Measurements from ENCODE around the gene MRPS31. TPM values are rescaled to one million over a fixed set of nuclear protein-coding genes. Genes with fewer than 3 reads are reported as not detected.
A peak's percentile ranks its signal among the peaks of the same experiment; 100 is the strongest.

Gene MRPS31
- total RNA-seq, 1 experiment from 2014 or later = 25.5 TPM

DNA sequence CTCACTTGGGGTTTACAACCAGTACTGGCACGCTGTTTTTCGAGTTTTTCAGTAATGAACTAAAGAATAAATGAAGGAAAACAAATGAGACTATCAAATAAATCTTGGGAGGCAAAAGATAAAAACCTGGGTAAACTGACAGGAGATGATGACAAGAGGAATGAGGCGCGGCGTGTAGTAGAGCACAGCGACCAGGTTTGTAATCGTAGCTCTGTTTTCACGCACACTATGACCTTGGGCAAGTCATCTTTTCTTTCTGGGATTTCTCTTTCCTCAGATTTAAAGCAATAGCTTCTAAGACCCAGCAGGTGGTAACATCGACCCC, 419 bp downstream of the MRPS31 start:
- H3K27me3 Mint-ChIP-seq (ENCODE audit: low read depth) = no peaks in the 10 kb centered on the region
- H3K27ac Mint-ChIP-seq = peak overlapping the region; percentile 97
- ChIA-PET POLR2A (no interaction called here), CTCF (no interaction called here)
- ATAC-seq (no peak), DNase-seq (ENCODE audit: low spot score) (no peak)
- peak overlapping the region; percentile 99 for H3K4me3 Mint-ChIP-seq
- H3K9me3 Mint-ChIP-seq = no peaks in the 10 kb centered on the region
- peaks cover 3% of the 10 kb centered on the region; the same call in 1 of the 2 replicates for H3K36me3 Mint-ChIP-seq
- peaks cover 11% of the 10 kb centered on the region for H3K4me1 Mint-ChIP-seq
- TF ChIP-seq, protein P1, sequence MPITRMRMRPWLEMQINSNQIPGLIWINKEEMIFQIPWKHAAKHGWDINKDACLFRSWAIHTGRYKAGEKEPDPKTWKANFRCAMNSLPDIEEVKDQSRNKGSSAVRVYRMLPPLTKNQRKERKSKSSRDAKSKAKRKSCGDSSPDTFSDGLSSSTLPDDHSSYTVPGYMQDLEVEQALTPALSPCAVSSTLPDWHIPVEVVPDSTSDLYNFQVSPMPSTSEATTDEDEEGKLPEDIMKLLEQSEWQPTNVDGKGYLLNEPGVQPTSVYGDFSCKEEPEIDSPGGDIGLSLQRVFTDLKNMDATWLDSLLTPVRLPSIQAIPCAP (CRISPR knock-in tag; IDR thresholded peaks at IDR 0.05) = no peak
- TF ChIP-seq, protein P2, sequence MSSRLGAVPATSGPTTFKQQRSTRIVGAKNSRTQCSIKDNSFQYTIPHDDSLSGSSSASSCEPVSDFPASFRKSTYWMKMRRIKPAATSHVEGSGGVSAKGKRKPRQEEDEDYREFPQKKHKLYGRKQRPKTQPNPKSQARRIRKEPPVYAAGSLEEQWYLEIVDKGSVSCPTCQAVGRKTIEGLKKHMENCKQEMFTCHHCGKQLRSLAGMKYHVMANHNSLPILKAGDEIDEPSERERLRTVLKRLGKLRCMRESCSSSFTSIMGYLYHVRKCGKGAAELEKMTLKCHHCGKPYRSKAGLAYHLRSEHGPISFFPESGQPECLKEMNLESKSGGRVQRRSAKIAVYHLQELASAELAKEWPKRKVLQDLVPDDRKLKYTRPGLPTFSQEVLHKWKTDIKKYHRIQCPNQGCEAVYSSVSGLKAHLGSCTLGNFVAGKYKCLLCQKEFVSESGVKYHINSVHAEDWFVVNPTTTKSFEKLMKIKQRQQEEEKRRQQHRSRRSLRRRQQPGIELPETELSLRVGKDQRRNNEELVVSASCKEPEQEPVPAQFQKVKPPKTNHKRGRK (CRISPR knock-in tag; IDR thresholded peaks at IDR 0.05; ENCODE audit: borderline replicate concordance) = no peak
- TF ChIP-seq ESRRA (CRISPR knock-in tag; IDR thresholded peaks at IDR 0.05; ENCODE audit: borderline replicate concordance) (no peak), CBFB (CRISPR knock-in tag; IDR thresholded peaks at IDR 0.05; ENCODE audit: low read depth) (no peak), ATF1 (CRISPR knock-in tag; IDR thresholded peaks at IDR 0.05) (no peak), TEAD4 (CRISPR knock-in tag; IDR thresholded peaks at IDR 0.05) (no peak), FOXP1 (CRISPR knock-in tag; IDR thresholded peaks at IDR 0.05; ENCODE audit: borderline replicate concordance) (no peak), MAX (CRISPR knock-in tag; IDR thresholded peaks at IDR 0.05) (no peak), NFE2L1 (CRISPR knock-in tag; IDR thresholded peaks at IDR 0.05) (no peak), ETV6 (CRISPR knock-in tag; IDR thresholded peaks at IDR 0.05) (no peak), FOXP4 (CRISPR knock-in tag; IDR thresholded peaks at IDR 0.05) (no peak), PRRX2 (CRISPR knock-in tag; IDR thresholded peaks at IDR 0.05) (no peak), MYBL2 (CRISPR knock-in tag; IDR thresholded peaks at IDR 0.05) (no peak)
- TF ChIP-seq, protein P3, sequence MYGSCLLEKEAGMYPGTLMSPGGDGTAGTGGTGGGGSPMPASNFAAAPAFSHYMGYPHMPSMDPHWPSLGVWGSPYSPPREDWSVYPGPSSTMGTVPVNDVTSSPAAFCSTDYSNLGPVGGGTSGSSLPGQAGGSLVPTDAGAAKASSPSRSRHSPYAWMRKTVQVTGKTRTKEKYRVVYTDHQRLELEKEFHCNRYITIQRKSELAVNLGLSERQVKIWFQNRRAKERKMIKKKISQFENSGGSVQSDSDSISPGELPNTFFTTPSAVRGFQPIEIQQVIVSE (CRISPR knock-in tag; IDR thresholded peaks at IDR 0.05; ENCODE audit: borderline replicate concordance) = no peak
- TF ChIP-seq, protein P4, sequence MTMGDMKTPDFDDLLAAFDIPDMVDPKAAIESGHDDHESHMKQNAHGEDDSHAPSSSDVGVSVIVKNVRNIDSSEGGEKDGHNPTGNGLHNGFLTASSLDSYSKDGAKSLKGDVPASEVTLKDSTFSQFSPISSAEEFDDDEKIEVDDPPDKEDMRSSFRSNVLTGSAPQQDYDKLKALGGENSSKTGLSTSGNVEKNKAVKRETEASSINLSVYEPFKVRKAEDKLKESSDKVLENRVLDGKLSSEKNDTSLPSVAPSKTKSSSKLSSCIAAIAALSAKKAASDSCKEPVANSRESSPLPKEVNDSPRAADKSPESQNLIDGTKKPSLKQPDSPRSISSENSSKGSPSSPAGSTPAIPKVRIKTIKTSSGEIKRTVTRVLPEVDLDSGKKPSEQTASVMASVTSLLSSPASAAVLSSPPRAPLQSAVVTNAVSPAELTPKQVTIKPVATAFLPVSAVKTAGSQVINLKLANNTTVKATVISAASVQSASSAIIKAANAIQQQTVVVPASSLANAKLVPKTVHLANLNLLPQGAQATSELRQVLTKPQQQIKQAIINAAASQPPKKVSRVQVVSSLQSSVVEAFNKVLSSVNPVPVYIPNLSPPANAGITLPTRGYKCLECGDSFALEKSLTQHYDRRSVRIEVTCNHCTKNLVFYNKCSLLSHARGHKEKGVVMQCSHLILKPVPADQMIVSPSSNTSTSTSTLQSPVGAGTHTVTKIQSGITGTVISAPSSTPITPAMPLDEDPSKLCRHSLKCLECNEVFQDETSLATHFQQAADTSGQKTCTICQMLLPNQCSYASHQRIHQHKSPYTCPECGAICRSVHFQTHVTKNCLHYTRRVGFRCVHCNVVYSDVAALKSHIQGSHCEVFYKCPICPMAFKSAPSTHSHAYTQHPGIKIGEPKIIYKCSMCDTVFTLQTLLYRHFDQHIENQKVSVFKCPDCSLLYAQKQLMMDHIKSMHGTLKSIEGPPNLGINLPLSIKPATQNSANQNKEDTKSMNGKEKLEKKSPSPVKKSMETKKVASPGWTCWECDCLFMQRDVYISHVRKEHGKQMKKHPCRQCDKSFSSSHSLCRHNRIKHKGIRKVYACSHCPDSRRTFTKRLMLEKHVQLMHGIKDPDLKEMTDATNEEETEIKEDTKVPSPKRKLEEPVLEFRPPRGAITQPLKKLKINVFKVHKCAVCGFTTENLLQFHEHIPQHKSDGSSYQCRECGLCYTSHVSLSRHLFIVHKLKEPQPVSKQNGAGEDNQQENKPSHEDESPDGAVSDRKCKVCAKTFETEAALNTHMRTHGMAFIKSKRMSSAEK (CRISPR knock-in tag; IDR thresholded peaks at IDR 0.05; ENCODE audit: borderline replicate concordance) = no peak

- ATAC-seq (no peak), DNase-seq (ENCODE audit: low spot score) (no peak)
- Mint-ChIP-seq H3K36me3 (peaks cover 3% of the 10 kb centered on the region; the same call in 1 of the 2 replicates), H3K4me3 (peak overlapping the region; percentile 99), H3K27me3 (ENCODE audit: low read depth) (no peaks in the 10 kb centered on the region), H3K4me1 (peaks cover 11% of the 10 kb centered on the region), H3K9me3 (no peaks in the 10 kb centered on the region), H3K27ac (no peak overlapping the region)
- POLR2A ChIA-PET = no interaction called here
- CTCF ChIA-PET = interaction anchor here (1.0 kb wide), 1 partner anchor 102 kb away, joined by 3 read pairs; no protein-coding TSS in a partner anchor
- TF ChIP-seq GABPB1 (CRISPR knock-in tag; IDR thresholded peaks at IDR 0.05) = no peak
- TF ChIP-seq ZBTB43 (CRISPR knock-in tag; IDR thresholded peaks at IDR 0.05) = no peak
- TF ChIP-seq, protein P5, sequence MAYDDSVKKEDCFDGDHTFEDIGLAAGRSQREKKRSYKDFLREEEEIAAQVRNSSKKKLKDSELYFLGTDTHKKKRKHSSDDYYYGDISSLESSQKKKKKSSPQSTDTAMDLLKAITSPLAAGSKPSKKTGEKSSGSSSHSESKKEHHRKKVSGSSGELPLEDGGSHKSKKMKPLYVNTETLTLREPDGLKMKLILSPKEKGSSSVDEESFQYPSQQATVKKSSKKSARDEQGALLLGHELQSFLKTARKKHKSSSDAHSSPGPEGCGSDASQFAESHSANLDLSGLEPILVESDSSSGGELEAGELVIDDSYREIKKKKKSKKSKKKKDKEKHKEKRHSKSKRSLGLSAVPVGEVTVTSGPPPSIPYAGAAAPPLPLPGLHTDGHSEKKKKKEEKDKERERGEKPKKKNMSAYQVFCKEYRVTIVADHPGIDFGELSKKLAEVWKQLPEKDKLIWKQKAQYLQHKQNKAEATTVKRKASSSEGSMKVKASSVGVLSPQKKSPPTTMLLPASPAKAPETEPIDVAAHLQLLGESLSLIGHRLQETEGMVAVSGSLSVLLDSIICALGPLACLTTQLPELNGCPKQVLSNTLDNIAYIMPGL (CRISPR knock-in tag; IDR thresholded peaks at IDR 0.05) = no peak
- TF ChIP-seq, protein P6, sequence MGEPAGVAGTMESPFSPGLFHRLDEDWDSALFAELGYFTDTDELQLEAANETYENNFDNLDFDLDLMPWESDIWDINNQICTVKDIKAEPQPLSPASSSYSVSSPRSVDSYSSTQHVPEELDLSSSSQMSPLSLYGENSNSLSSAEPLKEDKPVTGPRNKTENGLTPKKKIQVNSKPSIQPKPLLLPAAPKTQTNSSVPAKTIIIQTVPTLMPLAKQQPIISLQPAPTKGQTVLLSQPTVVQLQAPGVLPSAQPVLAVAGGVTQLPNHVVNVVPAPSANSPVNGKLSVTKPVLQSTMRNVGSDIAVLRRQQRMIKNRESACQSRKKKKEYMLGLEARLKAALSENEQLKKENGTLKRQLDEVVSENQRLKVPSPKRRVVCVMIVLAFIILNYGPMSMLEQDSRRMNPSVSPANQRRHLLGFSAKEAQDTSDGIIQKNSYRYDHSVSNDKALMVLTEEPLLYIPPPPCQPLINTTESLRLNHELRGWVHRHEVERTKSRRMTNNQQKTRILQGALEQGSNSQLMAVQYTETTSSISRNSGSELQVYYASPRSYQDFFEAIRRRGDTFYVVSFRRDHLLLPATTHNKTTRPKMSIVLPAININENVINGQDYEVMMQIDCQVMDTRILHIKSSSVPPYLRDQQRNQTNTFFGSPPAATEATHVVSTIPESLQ (CRISPR knock-in tag; IDR thresholded peaks at IDR 0.05) = no peak
- no peak for TF ChIP-seq ZNF138 (CRISPR knock-in tag; conservative IDR thresholded peaks at IDR 0.05)
- TF ChIP-seq ZNF671 (CRISPR knock-in tag; IDR thresholded peaks at IDR 0.05) = no peak
These were observed 1.0 kb downstream of the MRPS31 start for GRCh38 chr13:40769970-40770369.

Measured in WTC11 (cell line).